Activated CD8-positive, alpha-beta memory T cell treated with anti-CD3 and anti-CD28 coated beads, Interleukin-2, amount 50 U/mL, for 24 hours (primary cell): ENCODE data around the gene FN1.
"Not testable (repeated sequence)": the region's sequence is repeated elsewhere in the genome, so short reads cannot be mapped to it uniquely, and the experiment has no call there.

ENCODE experiments used
- DNase-seq: peaks from one replicate; pipeline ENCODE4 v3.0.0-alpha.2; 2020; ENCODE audit errors: extremely low read depth

The FN1 gene

DNA sequence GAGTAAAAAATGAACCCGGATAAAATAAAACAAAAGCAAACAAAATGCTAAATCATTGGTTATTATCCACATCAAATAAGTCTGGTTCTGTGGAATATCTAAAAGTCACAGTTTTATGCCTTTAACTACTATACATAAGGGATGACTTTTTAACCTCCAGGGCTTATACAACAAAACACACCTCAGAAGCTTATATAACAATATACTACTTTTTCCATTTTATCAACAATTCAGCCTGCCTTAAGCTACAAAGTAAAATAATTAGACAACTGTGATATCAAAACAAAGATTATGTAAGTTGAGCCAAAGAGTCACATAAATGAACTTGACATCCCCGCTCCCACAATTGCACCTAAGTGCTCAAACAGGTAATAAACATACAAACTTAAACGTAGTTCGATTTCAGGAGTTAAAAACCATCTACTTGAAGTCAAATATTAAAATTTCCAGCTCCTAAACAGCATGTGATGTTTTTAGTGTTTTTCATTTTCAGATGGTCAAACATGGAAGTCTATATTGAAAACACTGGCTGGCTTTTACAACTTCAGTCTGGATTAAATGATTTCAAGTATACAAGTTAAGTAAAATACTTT, 69.3 kb downstream of the FN1 start:
- no peak for DNase-seq

DNA sequence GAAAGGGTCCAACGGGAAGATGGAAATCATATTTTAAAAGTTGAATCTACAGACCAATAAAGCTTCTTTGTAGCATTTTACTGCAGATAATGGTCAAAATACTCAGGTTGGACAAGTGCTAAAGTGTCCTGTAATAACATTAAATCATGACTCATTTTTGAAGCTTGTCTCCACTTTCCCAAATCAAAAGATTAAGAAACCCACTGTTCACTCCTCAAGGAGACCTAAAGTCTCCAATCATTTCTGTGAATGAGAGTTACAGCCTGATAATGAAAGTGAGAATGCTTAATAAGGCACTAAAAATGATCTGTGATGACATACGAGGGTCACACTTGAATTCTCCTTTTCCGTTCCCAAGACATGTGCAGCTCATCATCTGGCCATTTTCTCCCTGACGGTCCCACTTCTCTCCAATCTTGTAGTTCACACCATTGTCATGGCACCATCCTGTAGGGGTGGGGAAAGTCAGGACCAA, 70.6 kb downstream of the FN1 start:
- no peak for DNase-seq

DNA sequence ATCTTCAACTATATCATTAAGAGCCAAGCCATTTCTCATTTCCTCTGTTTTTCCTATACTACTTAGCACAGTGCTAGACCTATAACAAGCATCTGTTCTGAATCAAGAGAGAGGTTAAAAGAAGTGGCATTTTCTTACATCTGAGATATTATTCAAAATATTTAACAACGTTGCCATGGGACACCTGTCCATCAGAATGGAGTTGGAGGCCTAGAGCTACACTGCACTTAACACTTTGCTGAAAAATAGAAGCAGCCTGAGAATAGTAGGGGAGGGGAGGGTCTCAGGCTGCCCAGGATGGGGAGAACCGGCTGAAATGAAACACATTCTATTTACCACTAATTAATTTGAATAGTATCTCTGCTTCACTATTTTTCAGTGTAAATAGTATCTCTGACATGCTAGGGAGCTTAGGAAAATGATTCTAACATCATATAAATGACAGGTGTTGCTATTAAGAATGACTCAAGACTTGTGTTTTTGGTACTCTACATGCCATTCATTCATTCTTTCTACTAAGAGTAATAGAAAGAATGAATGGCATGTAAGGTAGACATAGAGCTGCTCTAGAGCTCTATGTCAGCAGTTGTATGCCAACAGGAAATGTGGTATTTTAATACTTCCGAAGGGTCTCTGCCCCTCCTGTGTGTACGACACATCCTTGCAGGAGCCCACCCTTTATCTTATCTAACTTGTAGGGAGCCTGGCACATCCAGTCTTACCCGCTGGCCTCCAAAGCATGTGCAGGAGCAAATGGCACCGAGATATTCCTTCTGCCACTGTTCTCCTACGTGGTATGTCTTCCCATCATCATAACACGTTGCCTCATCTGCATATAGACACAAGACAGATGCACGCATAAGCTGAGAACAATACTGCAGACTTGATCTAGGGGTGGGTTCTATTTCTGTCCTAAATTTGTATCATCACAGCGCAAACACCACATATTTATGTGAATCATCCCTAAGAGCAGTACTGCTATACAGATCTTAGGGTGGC, 71.4 kb downstream of the FN1 start:
- no peak for DNase-seq

DNA sequence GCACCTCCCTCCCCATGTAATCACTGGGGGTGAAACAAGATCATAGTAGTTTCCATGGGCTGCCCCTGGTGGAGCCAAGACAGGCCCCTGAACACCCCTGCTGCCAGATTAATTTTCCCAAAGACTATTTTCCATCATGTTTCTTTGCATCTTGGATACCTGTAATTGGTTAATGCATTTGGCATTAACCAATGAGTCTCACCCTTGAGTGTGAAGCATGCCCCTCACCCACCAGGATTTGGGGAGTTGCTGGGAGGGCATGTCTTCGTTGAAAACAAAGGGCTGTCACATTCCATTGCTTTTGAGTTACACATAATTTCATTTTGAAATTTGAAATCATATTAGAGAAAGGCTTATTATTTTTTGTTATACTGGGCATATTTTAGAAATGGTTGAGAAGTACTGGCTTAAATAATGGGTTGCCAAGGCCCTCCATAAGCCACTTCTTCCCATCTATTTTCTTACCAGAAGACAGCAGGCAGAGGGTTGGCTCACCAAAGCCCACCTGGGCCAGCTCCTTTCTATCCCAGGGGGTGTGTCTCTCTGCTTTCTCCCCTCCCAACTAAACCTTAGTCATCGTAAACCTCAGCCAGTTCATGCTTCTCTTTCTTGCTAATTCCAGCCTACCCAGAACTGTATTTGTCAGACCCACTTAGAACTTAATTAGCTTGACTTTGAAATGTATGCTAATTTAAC, 72.3 kb downstream of the FN1 start:
- DNase-seq = no peak

DNA sequence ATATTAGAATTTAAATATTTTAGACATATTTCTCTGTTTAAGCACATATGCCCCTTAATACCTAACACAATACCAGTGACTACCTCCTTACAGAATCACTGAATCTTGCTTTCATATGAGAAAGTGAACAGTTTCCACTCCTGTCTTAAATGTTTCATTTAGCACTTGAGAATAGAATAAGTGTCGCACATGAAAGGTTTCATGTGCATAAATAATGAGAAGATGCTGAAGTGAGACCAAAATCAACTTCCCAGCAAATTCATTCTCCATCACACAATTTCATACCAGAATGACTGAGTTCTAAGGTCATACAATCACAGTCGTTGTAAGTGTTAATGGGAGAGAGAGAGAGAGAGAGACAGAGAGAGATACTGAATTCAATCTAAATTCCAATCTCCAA, 72.8 kb downstream of the FN1 start:
- DNase-seq = no peak

DNA sequence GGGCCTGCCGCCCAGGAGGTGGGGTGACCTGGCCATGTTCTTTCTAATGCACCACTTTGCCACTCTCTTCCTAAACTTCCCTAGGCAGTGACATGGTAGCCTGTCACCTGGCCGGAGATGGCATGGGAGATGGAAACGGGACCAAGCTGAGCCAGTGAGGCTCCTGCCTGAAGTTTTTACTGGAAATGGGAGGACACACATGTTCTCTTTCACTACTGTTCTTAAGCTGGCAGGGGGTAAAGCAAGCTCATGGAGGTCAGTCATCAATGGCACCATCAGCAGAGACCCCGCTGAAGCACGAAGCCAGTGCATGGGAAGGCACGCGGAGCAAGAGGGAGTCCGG, 73.3 kb downstream of the FN1 start:
- DNase-seq = no peak

DNA sequence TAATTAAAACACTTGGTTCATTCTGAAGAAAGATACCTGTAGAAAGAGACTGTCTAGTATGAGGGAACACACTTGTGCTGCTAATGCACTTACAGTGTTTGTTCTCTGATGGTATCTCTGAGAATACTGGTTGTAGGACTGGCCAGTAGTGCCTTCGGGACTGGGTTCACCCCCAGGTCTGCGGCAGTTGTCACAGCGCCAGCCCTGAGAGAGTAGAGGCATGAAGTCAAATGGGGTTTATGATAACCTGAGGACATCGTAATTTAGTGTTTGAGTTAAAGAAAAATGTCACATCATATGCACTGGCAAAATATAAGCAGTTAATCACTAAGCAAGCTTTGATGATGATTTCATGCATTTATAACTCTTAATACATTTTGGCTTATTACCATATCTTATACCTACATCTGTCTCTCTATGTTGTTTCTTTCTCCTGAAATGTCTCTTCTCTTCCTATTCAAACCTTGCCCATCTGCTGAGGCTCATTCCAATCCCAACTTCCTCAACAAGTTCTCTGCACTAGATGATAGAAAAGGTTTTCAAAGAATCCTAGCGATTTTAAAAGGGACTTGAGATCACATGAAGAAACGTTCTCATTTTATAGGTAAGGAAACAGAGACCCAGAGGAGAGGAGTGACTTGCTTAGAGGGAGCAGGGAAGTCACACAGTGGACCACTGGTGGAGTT, 73.8 kb downstream of the FN1 start:
- DNase-seq = no peak

DNA sequence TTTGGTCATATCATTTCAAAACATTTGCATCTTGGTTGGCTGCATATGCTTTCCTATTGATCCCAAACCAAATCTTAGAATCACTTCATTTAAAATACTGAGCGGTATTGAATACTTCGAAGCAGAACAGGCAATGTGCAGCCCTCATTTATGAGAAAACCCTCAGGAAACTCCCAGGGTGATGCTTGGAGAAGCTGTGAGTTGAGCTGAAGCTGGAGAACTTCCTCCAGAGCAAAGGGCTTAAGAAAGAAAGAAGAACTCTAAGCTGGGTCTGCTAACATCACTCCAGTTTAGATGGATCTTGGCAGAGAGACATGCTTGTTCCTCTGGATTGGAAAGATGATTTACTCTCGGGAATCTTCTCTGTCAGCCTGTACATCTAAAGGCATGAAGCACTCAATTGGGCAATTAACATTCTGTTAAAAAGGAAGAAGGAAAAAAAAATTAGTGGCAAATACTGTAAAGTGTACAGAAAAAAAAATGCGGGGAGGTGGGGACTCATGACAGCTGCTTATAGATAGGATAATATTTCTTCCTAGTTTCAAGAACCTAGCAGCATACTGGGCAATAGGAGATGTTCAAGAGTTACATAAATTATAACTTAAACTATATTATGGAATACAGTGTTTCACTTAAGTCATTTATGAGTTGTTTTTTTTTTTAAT, 74.5 kb downstream of the FN1 start:
- no peak for DNase-seq

DNA sequence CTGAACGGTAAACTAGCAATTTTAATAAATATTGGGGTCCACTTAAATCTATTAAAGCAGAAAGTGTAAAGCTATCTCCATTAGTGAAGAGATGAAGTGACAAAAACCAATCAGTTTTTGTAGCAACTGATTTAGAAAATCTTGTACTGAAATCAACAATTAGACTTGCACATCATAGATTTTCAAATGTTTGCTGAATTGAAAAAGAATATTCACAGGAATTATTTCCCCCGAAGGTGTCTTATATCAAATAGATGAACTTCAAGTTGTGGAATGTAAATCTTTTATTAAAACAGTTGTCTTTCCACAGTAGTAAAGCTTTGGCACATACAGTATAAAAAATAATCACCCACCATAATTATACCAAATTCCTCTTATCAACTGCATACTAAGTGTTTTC, 75.3 kb downstream of the FN1 start:
- no peak for DNase-seq

DNA sequence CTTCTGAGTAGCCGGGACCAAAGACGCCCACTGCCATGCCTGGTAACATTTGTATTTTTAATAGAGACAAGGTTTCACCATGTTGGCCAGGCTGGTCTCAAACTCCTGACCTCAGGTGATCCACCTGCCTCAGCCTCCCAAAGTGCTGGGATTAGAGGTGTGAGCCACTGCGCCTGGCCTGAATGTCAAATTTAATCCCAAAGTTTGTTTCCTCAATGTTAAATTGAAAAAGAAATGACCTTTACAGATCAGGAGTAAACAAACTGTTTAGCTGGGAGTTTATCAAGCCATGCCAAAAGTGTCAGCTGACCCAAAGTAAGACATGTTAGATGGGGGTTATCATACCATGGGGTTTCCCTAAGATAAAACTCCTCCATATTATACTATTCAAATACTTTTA, 75.8 kb downstream of the FN1 start:
- DNase-seq = not testable (repeated sequence)

DNA sequence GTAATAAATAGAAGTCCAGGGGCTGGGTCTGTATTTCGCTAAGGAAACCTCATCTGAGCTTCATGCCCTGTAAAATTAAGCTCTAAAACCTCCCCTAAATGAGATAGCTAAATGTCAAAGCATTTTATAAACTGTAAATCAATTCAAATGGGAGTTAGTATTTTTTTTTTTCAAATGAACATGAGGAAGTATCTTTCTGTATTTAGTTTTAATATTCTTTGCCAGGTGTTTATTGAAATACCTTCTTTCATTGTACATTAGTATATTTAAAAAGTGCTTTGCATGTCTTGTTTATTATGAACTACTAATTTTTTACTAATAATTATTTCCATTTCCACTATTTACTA, 76.3 kb downstream of the FN1 start:
- DNase-seq = no peak

DNA sequence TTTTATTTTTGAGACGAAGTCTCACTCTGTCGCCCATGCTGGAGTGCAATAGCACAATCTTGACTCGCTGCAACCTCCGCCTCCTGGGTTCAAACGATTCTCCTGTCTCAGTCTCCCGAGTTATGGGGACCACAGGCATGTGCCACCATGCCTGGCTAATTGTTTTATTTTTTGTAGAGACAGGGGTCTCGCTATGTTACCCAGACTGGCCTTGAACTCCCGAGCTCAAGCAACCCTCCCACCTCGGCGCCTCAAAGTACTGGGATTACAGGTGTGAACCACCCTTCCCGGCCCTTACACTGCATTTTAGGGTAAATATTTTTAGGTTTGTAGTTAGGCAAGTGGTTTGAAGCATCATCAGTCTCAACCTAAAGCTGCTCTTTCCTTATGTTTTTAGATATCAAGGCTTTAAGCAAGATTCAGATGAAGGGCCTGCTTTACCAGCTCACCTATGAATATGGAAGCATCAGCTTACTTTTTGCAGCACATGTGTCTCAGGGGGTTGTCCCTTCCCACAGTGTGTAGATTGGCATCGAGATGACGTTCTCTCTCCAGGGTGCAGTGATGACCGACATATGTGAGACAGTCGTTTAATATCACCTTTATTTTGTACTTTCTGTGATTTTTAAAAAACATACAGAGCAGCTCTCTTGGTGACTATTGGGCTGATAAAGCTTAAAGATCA, 76.8 kb downstream of the FN1 start:
- DNase-seq = no peak

DNA sequence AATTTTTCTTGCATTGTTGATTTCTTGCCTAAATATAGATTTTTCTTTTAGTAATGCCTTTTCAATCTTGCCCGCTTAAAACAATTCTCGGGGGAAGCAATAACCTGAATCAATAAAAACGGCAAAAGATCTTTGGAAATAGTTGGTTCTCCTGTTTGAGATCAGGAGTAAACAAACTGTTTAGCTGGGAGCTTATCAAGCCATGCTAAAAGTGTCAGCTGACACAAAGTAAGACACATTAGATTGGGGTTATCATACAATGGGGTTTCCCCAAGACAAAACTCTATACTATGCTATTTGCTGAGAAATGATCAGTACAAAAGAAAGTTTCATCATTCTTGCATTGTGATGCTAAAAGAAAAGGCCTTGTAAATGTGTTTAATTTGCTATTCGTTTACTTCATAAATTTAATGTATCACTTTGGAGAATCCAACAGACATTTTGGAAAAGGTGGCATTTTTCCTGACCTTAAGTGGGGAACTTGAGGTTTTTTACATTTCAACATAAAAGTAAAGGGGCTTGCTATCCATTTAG, 77.5 kb downstream of the FN1 start:
- DNase-seq = no peak

DNA sequence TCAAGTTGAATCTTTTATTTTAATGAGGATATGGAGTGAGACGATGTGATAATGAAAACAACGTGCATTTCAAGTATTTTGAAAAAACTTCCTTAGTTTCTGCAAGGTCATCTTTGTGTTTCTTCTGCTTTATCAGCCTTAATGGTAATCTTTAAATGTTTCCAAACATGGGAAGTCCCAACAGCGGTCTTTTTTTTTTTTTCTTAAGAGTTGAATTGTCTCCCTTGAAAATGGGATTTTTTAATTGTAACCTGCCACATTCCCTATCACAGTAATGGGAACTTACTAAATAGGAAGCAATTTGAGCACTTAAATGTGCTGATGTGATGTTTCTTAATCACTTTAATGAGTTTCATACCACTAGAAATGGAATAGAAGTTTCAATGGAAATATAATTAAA, 78.2 kb downstream of the FN1 start:
- no peak for DNase-seq

DNA sequence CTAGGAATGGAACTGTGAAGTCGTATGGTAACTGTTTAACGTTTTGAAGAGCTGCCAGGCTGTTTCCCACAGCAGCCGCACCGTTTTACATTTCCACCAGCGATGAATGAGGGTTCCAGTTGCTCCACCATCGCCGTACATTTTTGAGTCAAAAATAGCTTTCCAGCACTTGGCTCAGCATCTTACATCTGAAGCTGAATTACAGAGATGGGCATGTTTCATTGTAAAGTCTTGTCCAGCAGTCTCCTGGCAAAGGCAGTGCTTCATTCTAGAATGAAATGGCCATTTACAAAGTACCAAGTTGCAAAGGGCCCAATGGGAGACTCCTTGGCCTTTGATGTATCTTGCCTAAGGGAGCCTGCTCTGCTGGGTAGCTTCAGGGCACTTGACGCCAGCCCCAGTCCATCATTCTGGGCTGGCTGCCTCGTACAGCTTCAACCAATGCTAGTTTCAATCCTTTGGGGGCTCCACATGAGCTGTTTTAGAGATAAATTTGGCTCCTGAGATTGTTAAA, 78.9 kb downstream of the FN1 start:
- no peak for DNase-seq

DNA sequence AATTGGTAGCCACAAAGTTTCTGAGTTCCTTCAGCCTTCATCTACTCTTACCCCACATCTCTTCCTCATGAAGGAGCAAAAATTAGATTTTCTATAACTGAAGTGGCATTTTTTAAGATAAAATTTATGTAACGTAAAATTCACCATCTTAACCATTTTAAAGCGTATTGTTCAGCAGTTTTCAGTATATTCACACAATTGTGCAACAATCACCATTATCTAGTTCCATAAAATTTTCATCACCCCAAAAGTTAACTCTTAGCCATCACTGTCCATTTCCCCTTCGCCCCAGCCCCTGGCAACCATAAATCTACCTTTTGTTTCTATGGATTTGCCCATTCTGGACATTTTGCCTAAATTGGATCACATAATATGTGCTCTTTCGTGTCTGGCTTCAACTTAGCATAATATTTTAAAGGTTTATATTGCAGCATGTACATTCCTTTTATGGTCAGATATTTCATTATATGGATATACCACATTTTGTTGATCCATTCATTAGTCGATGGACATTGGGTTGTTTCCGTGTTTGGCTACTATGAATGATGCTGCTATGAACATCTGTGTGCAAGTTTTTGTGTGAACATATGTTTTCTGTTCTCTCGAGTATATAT, 79.4 kb downstream of the FN1 start:
- DNase-seq = no peak

DNA sequence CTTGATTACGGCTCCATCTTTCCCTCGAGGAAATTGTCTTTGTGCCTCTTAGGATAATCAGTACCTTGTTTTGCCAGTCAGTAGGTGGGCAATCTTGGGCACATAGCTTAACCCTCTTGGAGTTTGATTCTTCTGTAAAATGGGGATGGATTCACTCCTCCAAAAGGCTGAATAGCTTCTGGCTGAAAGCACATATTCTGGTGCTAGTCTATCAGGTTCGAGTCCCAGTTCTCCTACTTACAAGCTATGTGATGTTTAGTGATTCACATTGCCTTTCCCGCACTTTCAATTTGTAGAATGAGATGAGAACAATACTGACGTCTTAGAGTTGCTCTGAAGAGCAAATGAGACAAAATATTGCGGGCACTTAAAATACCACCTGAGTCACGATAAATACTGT, 80.1 kb downstream of the FN1 start:
- no peak for DNase-seq

DNA sequence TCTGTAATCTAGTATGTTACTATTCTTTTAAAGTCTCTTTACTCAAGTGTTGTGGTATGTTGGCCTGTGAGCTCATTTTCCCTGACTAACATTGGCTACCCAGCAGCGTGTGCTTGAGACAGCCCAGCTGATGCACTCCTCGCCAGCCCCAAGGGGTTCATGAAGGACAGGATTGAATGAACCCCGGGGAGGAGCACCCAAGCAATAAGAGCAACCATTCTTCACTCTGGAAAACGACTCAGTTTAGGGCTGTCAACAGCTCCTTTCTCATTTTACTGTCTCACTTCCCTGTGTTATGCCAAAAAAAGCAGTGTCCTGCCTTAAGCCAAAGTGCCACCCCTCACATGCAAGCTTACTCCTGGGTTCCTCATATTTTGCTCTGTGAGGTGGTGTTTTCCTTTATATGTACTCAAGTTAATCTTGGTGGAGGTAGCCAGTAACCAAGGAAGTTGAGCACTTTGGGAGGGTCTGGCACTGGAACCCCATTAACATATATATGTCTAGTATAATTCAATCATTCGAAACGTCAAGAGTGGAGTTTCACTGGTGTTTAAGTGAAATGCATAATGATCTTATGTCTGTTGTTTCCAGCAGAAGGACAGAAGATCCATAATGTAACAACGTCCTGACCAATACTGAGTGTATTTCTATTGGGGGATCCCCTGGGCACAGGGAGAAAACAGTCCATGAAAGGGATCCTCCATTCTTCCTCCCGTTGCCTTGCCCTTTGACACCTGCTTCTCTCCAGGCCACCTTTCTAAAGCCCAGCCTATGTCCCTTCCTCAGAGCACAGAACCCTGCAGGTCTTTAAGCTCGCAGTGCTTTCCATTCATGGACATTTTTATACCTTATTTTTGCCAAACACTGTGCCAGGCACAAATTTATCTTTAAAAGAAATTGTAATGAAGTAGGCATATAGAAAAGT, 80.8 kb downstream of the FN1 start:
- DNase-seq = no peak

DNA sequence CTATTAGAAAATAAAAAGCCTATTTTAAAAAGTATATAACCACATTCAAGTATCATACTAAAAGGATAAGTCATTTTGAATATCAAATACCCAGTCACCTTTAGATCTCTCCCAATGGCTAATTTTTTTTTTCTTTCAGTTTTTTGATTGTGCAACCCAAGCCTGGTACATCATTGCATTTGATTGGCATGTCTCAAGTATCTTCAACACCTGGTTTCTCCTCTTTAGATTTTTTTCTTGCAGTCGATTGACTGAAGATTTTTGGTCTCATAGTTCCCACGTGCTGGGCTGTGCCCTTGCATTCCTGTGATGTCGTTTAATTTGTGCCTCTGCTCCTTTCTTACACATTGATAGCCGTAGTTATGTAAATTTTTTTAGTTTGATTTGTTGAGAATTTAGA, 83.3 kb downstream of the FN1 start:
- DNase-seq = no peak
